Stimulated activated CD8-positive, alpha-beta memory T cell treated with anti-CD3 and anti-CD28 coated beads, Interleukin-7, amount 100 ng/mL, for 24 hours (primary cell): Measurements from ENCODE around the gene OGT.
"Not testable (repeated sequence)": the region's sequence is repeated elsewhere in the genome, so short reads cannot be mapped to it uniquely, and the experiment has no call there.

Experiments
- DNase-seq: peaks from one replicate; pipeline ENCODE4 v3.0.0-alpha.2; 2020; ENCODE audit warnings: low read depth

The OGT gene

GRCh38 chrX:71540801-71541200 is 7.9 kb downstream of the OGT start:
- DNase-seq: no peak

- DNase-seq: no peak
Observed at GRCh38 chrX:71541210-71542022, 8.5 kb downstream of the OGT start.

GRCh38 chrX:71542411-71542810 is 9.5 kb downstream of the OGT start:
- DNase-seq: no peak

GRCh38 chrX:71542825-71543224 is 9.9 kb downstream of the OGT start:
- no peak for DNase-seq

GRCh38 chrX:71543316-71543715 is 10.4 kb downstream of the OGT start:
- no peak for DNase-seq

- no peak for DNase-seq
Observed at GRCh38 chrX:71545364-71545763, 12.5 kb downstream of the OGT start.

- DNase-seq: no peak
Observed at GRCh38 chrX:71546879-71547278, 14.0 kb downstream of the OGT start.

GRCh38 chrX:71547339-71547738 is 14.4 kb downstream of the OGT start:
- DNase-seq: no peak

- no peak for DNase-seq
Observed at GRCh38 chrX:71549986-71550385, 17.1 kb downstream of the OGT start.

GRCh38 chrX:71550578-71550977 is 17.7 kb downstream of the OGT start:
- no peak for DNase-seq

- DNase-seq: no peak
Observed at GRCh38 chrX:71556036-71556435, 23.1 kb downstream of the OGT start.

- no peak for DNase-seq
Observed at GRCh38 chrX:71558920-71559319, 26.0 kb downstream of the OGT start.

- DNase-seq: not testable (repeated sequence)
Observed at GRCh38 chrX:71559773-71560172, 26.9 kb downstream of the OGT start.

GRCh38 chrX:71563921-71564320 is 31.0 kb downstream of the OGT start:
- no peak for DNase-seq

GRCh38 chrX:71565474-71566041 is 32.7 kb downstream of the OGT start:
- no peak for DNase-seq

GRCh38 chrX:71571390-71571789 is 38.5 kb downstream of the OGT start:
- not testable (repeated sequence) for DNase-seq

GRCh38 chrX:71573590-71573989 is 40.7 kb downstream of the OGT start:
- no peak for DNase-seq

GRCh38 chrX:71577682-71578081 is 44.8 kb downstream of the OGT start:
- DNase-seq: no peak

GRCh38 chrX:71578253-71579135 is 45.6 kb downstream of the OGT start, which contains the start of gene GCNA:
Gene GCNA, plus strand, starts transcription at chrX:71578437. Its CDS starts 2,385 bp downstream, at chrX:71580822.
- DNase-seq: no peak

GRCh38 chrX:71579136-71579989 is 46.5 kb downstream of the OGT start:
- no peak for DNase-seq

- DNase-seq: no peak
Observed at GRCh38 chrX:71579990-71580380, 47.1 kb downstream of the OGT start.

- no peak for DNase-seq
Observed at GRCh38 chrX:71581210-71581609, 48.3 kb downstream of the OGT start.
